Measurements from ENCODE around the gene VSTM2L.
"Not testable (repeated sequence)": the region's sequence is repeated elsewhere in the genome, so short reads cannot be mapped to it uniquely, and the experiment has no call there.

The VSTM2L gene, protein sequence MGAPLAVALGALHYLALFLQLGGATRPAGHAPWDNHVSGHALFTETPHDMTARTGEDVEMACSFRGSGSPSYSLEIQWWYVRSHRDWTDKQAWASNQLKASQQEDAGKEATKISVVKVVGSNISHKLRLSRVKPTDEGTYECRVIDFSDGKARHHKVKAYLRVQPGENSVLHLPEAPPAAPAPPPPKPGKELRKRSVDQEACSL

DNA sequence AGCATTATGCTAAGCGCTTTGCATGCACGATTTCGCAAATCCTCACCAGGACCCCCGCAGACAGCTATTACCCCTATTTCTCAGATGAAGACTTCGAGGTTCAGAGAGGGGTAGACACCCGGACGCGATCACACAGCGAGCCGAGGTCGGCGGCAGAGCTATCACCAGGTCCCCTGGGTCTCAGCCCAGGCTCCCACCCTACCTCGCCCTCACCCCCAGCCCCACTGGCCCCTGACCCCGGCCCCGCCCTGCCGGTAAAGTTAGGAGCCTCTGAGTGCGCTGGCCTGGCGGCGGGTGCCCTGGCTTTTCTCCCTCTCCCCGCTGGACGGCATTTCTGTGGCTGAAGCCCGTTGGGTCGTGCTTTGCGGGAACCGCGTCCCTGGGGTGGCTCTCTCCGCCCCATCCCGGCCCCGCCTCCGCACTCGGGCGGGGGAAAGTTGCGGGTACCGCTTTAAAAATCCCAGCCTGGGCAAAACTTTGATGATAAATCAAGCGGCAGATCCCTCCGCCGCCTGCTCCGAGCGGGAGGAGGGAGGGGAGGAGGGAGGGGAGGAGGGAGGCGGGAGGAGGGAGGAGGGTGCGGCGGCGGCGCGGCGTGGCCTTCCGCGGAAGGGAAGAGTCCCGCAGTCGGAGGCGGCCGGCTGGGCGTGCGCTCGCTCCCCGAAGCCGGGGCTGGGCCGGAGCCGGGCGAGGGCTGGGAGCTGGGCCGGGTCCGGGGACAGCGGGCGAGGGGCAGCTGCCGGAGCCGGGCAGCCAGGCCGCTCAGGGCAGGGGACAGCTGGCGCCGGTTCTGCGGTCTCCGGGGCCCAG is at the start of gene VSTM2L:
Gene VSTM2L, plus strand, starts transcription at position 624 of the 810 bp plus-strand sequence. CDS start 224 bp downstream, outside the sequence.
- Mint-ChIP-seq H3K36me3 (no peaks in the 10 kb centered on the region), H3K4me3 (peak within 1 kb of the TSS; percentile 62), H3K27ac (peak within 1 kb of the TSS; percentile 43), H3K9me3 (no peaks in the 10 kb centered on the region), H3K4me1 (peaks cover 27% of the 10 kb centered on the region)
- ATAC-seq (no peak), DNase-seq (ENCODE audit: low spot score in 2 of 2) (no peak)

DNA sequence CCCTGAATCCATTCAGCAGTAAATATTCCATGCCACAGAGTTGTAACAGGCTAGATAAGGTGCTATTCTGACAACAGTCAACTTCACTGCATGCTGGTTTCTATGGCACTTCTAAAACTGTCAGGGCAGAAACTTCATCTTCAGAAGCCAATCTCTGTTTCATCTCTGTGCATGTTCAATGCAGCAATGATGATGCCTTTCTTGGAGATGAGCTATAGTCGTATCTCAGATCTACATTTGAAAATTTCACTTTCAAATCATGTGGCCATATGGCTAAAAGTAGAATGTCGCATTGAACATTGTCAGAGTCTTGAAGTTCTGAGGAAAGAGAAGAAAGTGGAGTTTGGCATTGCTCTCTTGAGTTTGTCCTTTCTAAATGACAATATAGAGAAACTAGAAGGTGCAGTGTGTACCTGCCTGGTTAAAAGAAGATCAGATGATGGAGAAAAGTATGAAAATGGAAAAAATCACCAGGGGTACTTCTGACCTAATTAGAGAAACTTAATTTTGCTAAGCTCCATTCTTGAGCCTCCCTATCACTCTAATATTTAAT is 49.0 kb upstream of the VSTM2L start:
- Mint-ChIP-seq H3K27ac (peak overlapping the region; percentile 60), H3K4me1 (peaks cover 7% of the 10 kb centered on the region), H3K4me3 (no peak overlapping the region), H3K9me3 (no peaks in the 10 kb centered on the region), H3K36me3 (peaks cover 14% of the 10 kb centered on the region)
- ATAC-seq (peak; percentile 43), DNase-seq (ENCODE audit: low spot score in 2 of 2) (no peak)

DNA sequence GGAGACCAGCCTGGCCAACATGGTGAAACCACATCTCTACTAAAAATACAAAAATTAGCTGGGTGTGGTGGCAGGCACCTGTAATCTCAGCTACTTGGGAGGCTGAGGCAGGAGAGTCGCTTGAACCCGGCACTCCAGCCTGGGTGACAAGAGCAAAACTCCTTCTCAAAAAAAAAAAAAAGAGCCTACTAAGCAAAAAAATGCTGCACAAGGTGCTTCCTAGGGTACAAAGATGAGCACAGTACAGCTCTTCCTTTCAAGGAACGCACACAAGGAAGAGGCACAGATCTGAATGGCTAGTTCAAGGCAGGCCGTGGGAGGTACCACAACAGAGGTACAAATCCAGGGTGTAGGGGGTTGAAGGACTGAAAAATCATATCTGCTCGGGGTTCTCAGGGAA is 46.9 kb upstream of the VSTM2L start:
- peaks cover 23% of the 10 kb centered on the region for H3K36me3 Mint-ChIP-seq
- not testable (repeated sequence) for H3K9me3 Mint-ChIP-seq; DNase-seq (ENCODE audit: low spot score in 2 of 2); H3K4me1 Mint-ChIP-seq; ATAC-seq; H3K4me3 Mint-ChIP-seq; H3K27ac Mint-ChIP-seq

DNA sequence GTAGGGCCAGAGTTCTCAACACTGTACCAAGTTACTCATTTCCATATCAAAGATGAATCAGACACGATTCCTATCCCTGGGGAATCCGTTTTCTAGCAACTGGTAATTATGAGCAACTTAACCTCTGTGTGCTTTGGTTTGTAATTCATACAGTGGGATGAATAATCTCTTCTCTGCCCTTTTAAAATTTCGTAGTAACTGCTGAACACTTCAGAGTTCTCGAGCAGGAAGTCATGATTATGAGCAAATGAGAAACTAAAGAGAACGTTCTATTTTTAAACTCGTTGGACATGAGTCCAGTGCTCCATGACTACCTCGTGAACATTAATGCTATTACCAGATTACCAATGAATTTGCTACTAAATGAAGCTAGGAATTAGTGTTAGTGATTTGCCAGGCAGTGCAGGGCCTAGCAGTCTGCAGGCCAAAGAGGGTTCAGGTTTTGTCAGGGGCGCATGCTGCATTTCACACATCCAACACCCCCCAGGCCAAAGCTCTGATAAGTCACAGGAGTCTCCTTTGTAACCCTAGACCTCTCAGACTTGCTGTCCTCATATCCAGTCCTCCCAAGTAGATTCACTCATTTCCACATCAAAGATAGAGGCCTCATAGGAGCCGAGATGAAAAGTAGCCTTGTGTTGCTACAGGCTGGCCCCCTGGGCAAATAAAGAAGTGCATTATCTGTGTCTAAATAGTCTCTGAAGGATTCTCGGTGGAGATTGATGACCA is 45.8 kb upstream of the VSTM2L start:
- H3K4me3 Mint-ChIP-seq: no peak overlapping the region
- peaks cover 7% of the 10 kb centered on the region for H3K4me1 Mint-ChIP-seq
- H3K36me3 Mint-ChIP-seq: peaks cover 27% of the 10 kb centered on the region
- H3K9me3 Mint-ChIP-seq: no peaks in the 10 kb centered on the region
- peak overlapping the region; percentile 23 for H3K27ac Mint-ChIP-seq
- peak; percentile 58 for ATAC-seq
- DNase-seq (ENCODE audit: low spot score in 2 of 2): no peak

DNA sequence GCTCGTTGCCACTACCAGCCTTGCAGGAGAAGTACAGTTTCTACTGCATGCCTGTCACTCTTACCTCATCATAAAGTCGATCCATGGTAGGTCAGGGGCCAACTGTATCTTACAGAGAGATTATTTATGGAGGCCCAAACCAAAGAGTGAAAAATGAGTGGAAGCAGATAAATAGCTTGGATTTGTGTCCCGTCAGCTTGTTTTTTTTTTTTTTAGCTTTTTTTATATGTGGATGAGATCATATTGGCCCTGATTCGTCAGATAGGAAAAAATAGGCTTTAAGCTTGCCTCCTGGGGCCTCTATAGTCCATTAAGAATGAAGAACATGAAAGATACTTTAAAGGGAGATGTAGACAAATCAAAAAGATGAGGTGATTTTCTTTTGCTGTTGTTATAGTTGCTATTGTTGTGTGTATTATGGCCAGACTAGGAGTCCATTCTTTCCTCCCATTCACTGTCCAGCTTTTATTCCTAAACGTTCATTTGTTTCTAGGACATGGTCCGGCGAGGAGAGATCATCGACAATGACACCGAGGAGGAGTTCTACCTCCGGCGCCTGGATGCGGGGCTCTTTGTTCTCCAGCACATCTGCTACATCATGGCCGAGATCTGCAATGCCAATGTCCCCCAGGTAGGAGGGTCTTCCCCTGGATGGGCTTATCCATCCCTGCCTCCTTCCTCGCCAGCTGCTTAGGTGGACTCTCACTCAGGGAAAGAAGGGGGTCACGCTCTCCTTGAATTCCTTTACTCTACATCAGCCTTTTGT is 43.3 kb upstream of the VSTM2L start:
- DNase-seq (ENCODE audit: low spot score in 2 of 2) (no peak), ATAC-seq (no peak)
- H3K27ac Mint-ChIP-seq: no peak overlapping the region
- H3K4me3 Mint-ChIP-seq: no peak overlapping the region
- H3K9me3 Mint-ChIP-seq: no peaks in the 10 kb centered on the region
- peaks cover 7% of the 10 kb centered on the region for H3K4me1 Mint-ChIP-seq
- peaks cover 27% of the 10 kb centered on the region for H3K36me3 Mint-ChIP-seq

DNA sequence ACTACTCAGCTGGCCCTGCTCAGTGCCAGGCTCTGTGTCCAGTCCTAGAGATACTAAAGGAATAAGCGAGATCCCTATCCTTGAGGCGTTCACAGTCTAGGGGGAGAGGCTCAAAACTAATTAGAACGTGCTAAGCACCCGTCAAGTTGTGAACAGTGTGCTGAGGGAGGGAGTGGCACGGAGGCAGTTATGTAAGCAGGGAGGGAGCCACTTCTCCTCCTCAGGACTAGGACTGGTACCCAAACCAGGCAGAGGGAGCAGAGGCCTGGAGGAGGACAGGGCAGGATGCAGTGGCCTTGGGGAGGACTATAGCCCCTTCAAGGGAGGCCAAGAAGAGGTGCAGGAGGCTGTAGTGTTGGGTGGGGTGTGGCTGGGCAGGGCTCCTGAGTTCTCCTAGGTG is 39.6 kb upstream of the VSTM2L start:
- DNase-seq (ENCODE audit: low spot score in 2 of 2) (no peak), ATAC-seq (no peak)
- Mint-ChIP-seq H3K27ac (peak overlapping the region; percentile 70), H3K4me1 (no peaks in the 10 kb centered on the region), H3K36me3 (peaks cover 27% of the 10 kb centered on the region), H3K4me3 (no peak overlapping the region), H3K9me3 (no peaks in the 10 kb centered on the region)

DNA sequence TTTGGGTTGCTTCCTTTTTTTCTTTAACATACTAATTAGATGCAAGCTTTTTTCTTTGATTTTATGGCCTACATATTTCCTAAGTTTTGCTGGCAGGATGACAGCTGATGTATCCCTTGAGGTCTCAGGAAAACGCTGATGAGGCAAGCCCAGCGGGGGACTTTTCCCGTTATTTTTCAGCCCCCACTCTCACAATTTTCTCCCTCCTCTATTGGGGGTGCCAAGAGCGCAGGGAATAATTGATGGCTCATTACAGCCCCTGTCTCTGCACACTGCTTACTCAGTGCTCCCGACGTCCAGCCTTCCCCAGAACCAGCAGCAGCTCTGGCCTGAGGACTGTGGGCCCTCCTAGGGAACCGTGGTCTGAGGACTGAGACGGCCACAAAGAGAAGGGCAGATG is 38.6 kb upstream of the VSTM2L start:
- ATAC-seq (no peak), DNase-seq (ENCODE audit: low spot score in 2 of 2) (no peak)
- peaks cover 20% of the 10 kb centered on the region for H3K36me3 Mint-ChIP-seq
- H3K4me3 Mint-ChIP-seq: no peak overlapping the region
- peak overlapping the region; percentile 58 for H3K27ac Mint-ChIP-seq
- H3K4me1 Mint-ChIP-seq: no peaks in the 10 kb centered on the region
- H3K9me3 Mint-ChIP-seq: no peaks in the 10 kb centered on the region

DNA sequence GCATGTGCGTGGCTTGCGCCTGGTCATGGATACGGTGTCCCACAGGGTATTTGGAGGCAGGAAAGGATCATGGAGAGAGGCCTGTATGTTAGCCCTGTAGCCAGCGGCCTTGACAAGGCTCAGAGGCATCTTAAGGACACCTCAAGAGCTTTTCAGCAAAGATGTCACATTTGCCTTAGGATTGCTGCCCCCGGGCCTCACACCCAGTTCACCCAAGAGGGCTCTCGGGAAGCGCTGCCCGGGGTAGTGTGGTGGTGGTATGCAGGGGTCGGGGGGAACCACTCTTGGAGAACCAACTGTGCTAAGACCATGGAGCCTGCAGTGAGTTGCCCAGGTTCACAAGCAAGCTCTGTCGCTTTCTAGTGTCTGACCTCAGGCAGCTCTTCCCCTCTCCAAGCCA is 36.9 kb upstream of the VSTM2L start:
- DNase-seq (ENCODE audit: low spot score in 2 of 2) (no peak), ATAC-seq (no peak)
- Mint-ChIP-seq H3K4me1 (peaks cover 7% of the 10 kb centered on the region), H3K4me3 (no peak overlapping the region), H3K36me3 (peaks cover 23% of the 10 kb centered on the region), H3K9me3 (no peaks in the 10 kb centered on the region), H3K27ac (no peak overlapping the region)

DNA sequence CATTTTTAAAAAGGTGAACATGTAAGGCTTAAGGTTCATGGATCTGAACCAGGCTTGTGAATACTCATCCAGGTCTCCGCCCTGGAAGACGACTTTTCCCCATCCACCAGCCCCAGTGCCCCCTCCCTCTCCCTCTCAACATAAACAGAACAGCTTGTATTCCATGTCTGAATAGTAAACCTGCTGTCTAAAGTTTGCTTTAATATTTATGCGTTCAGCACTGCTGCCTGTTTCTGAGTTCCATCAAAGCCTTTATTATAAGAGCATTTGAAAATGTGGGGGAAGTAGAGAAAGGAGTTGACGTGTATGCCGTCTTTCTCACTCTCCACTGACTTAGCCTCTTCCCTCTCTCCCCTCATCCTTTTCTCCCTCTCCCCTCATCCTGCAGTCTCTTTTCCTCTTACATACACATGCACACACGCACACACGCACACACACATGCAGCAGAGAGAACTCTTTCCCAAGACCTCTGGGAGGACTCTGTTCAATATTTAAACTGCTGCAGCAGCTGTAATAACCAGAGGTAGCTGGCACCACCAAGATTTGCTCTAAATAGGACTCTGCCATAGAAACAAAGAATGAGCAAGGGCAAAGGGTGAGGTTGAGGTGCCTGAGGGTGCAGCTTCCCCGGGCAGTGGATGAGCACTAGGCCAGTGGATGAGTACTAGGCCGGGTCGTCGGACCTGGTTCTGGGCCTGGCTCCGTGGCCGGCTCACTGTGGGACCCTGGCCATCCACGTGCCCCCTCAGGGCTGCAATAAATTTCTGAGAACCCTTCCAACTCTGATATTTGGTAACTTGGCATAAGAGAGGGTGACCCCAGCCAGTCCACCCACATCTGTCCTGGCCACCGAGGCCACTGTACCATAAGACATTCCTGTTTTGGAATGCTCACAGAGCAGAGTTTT is 35.4 kb upstream of the VSTM2L start:
- H3K4me1 Mint-ChIP-seq: peaks cover 7% of the 10 kb centered on the region
- peaks cover 21% of the 10 kb centered on the region for H3K36me3 Mint-ChIP-seq
- ATAC-seq: no peak
- no peak for DNase-seq (ENCODE audit: low spot score in 2 of 2)
- no peaks in the 10 kb centered on the region for H3K9me3 Mint-ChIP-seq
- H3K27ac Mint-ChIP-seq: peak overlapping the region; percentile 18
- H3K4me3 Mint-ChIP-seq: no peak overlapping the region

DNA sequence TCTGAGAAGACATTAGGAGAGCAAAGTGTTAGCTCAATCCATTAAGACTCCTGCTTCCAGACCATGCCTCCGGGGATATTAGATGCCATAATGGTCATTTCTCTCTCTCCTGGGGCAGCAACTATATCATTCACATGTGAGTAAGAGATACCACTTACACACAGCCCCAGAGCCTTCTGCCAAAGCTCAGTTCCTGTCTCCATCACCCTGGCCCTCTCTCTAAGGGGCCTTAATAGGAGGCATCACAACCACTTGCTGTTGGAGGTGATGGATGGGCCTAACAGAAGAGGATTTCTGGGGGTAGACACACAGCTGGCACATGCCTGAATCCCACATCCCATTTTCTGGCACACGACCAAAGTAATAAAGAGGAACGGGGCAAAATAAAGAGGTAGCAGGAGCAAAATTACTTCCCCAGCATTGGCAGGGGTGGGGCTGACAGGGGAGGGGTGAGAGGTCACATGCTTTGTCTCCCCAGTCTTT is 34.0 kb upstream of the VSTM2L start:
- peak overlapping the region; percentile 67 for H3K27ac Mint-ChIP-seq
- peaks cover 7% of the 10 kb centered on the region for H3K4me1 Mint-ChIP-seq
- H3K36me3 Mint-ChIP-seq: peaks cover 25% of the 10 kb centered on the region
- DNase-seq (ENCODE audit: low spot score in 2 of 2) (no peak), ATAC-seq (no peak)
- no peak overlapping the region for H3K4me3 Mint-ChIP-seq
- no peaks in the 10 kb centered on the region for H3K9me3 Mint-ChIP-seq

DNA sequence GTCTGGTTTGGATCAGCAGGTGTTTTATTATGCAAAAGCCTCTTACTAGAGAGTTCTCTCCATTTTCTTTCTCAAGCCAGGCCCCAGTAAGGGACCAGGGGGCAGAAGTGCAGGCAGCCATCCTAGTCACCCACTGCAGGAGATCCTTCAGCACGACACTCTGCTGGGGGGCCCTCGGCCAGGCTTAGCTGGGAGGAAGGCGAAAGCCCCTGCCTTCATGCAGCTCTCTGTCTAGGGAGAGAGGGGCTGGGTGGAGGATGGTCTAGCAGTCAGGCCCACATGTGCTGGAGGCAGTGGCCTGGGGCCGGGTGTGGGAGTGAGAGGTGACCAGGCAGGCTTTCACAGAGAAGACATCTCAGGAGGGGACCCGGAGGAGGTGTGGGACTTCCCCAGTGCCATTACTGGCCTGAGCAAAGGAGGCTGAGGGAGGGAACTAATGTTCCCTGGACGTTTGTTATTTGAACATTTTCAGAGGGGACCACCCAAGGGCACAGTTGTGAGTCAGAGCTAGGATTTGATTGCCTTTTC is 33.5 kb upstream of the VSTM2L start:
- H3K4me1 Mint-ChIP-seq: peaks cover 7% of the 10 kb centered on the region
- ATAC-seq (no peak), DNase-seq (ENCODE audit: low spot score in 2 of 2) (no peak)
- H3K9me3 Mint-ChIP-seq: no peaks in the 10 kb centered on the region
- H3K27ac Mint-ChIP-seq: peak overlapping the region; percentile 67
- peaks cover 25% of the 10 kb centered on the region for H3K36me3 Mint-ChIP-seq
- no peak overlapping the region for H3K4me3 Mint-ChIP-seq

DNA sequence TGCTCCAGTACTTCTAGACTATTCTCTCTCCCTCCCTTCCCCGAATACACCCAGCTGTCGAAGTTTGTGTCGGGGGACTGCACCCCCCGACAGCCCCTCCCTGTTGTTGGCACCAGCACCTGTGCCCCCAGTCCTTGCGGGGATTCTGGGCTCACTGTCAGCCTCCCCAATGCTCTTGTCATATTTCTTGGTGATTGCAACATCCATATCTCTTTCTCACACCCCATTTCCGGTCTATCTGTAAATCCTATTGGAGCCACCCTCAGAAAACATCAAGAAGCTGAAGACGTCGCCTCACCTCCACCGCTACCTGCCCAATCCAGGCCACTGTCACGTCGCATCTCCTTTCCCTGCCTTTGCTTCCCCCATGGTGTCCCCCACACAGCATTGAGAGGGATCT is 32.6 kb upstream of the VSTM2L start:
- Mint-ChIP-seq H3K36me3 (peaks cover 25% of the 10 kb centered on the region), H3K4me3 (no peak overlapping the region), H3K9me3 (no peaks in the 10 kb centered on the region), H3K4me1 (peaks cover 7% of the 10 kb centered on the region), H3K27ac (peak overlapping the region; percentile 67)
- DNase-seq (ENCODE audit: low spot score in 2 of 2) (no peak), ATAC-seq (no peak)

DNA sequence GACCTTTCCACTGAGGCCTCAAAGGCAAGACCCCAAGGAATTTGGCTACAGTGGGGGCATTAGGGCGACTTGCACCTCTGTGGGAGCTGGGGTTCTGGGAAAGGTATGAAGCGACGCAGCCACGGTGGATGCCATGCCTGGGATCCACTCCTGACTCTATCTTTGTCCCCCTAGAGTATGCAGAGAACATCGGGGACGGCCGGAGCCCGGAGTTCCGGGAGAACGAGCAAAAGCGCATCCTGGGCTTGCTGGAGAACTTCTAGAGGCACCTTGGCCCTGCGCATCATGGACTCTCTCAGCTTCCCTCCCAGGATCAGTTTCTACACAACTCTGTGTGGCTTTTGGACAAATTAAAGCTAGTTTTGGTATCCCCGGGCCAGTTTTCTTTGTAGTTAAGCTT is 31.2 kb upstream of the VSTM2L start:
- H3K36me3 Mint-ChIP-seq: peaks cover 31% of the 10 kb centered on the region
- H3K4me3 Mint-ChIP-seq: no peak overlapping the region
- H3K4me1 Mint-ChIP-seq: peaks cover 7% of the 10 kb centered on the region
- ATAC-seq (no peak), DNase-seq (ENCODE audit: low spot score in 2 of 2) (no peak)
- H3K9me3 Mint-ChIP-seq: no peaks in the 10 kb centered on the region
- H3K27ac Mint-ChIP-seq: no peak overlapping the region

DNA sequence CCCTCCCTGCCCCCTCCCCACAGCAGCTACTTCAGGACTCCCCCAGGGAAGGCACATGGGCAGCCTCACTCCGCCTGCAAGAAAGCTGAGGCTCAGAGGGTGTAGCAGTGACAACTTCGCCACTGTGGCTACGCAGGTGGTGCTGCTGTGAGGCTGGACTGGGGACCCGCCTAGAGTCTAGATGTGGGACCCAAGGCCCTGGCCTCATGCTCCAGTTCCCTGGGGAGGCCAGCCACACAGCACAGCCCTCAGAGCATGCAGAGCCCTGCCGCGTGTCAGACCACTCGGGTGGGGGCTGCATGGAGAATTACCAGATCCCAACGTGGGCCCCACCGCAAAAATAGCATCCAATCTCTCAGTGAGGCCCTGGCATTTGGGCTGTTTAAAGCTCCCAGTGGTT is 30.8 kb upstream of the VSTM2L start:
- Mint-ChIP-seq H3K9me3 (no peaks in the 10 kb centered on the region), H3K36me3 (peaks cover 31% of the 10 kb centered on the region), H3K27ac (no peak overlapping the region), H3K4me1 (peaks cover 7% of the 10 kb centered on the region), H3K4me3 (no peak overlapping the region)
- DNase-seq (ENCODE audit: low spot score in 2 of 2) (no peak), ATAC-seq (no peak)

Data from stimulated activated effector memory CD8-positive, alpha-beta T cell treated with anti-CD3 and anti-CD28 coated beads, Interleukin-12 subunit alpha, Interleukin-12 subunit beta, amount 100 ng/mL, for 72 hours (primary cell).